ENCODE data around the gene DCAF4. TPM values are rescaled to one million over a fixed set of nuclear protein-coding genes. Genes with fewer than 3 reads are reported as not detected.

The DCAF4 gene
- total RNA-seq, 1 experiment from 2014 or later = 23.4 TPM

- no peak overlapping the region for H3K4me3 ChIP-seq (ENCODE audit: low read depth, low read length, poor library complexity, severe bottlenecking)
- H3K27ac ChIP-seq (ENCODE audit: low read depth, low read length, poor library complexity, severe bottlenecking) = peak overlapping the region; percentile 31
- H3K36me3 ChIP-seq (ENCODE audit: insufficient read depth, low read length, poor library complexity, severe bottlenecking) = no peaks in the 10 kb centered on the region
- no peaks in the 10 kb centered on the region for H3K9me3 ChIP-seq (ENCODE audit: low read depth, low read length, poor library complexity, severe bottlenecking)
- no peaks in the 10 kb centered on the region for H3K4me1 ChIP-seq (ENCODE audit: insufficient read depth, low read length, poor library complexity, severe bottlenecking)
- POLR2A ChIA-PET (ENCODE audit: low non-redundant PET) = no interaction called here
- TF ChIP-seq EZH2 (IDR thresholded peaks at IDR 0.05; ENCODE audit: borderline replicate concordance, low read depth, low read length, poor library complexity, severe bottlenecking) = no peak
- TF ChIP-seq CTCF (conservative IDR thresholded peaks at IDR 0.05; ENCODE audit: low read depth, low read length) = no peak
- intact Hi-C loops (cut with micrococcal nuclease; ENCODE audit: unreplicated experiment) = no loop called here
- no TSS peak for BruUV-seq (replicated peaks)
- DNase-seq (ENCODE audit: low spot score) = no peak
- H3K27me3 ChIP-seq (replicated peaks; ENCODE audit: insufficient read depth, low read depth, low read length, poor library complexity) = no peaks in the 10 kb centered on the region
- CTCF ChIA-PET = no interaction called here
Measured at GRCh38 chr14:73008501-73008900, 82.2 kb downstream of the DCAF4 start.

Other genes starting within 250 kb of the DCAF4 start
- 15.7 and 17.6 TPM in 2 replicates for gene DPF3, start 32.4 kb upstream of the DCAF4 start, total RNA-seq (2021)
- gene ZFYVE1, start 100.6 kb downstream of the DCAF4 start, total RNA-seq (2021) = 7.8 and 8.5 TPM in 2 replicates
- gene RBM25, start 132.1 kb downstream of the DCAF4 start, total RNA-seq (2021) = 112 and 123 TPM in 2 replicates
- gene PSEN1, start 210.0 kb downstream of the DCAF4 start, total RNA-seq (2021) = 38.7 and 41.9 TPM in 2 replicates